Measurements from ENCODE around the gene APOL4.
A peak's percentile ranks its signal among the peaks of the same experiment; 100 is the strongest.
"Not testable (repeated sequence)": the region's sequence is repeated elsewhere in the genome, so short reads cannot be mapped to it uniquely, and the experiment has no call there.

Gene APOL4

DNA sequence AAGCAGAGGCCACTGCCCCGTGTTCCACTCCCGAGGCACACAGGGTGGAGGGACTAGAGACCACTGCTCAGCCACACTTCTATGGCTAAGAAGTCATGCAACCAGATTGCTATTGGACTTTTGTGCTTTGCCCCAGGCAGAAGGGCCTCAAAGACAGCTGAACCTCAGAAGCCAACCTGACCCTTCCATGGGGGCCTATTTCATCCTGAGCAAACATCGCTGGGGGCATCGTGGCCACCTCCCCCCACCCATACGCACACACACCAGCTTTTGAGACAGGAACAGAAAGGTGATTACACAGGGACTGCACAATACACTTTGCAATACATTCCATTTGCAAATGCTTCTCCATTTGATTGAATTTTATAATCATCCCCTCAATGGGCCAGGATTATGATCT, 4.0 kb upstream of the APOL4 start:
- DNase-seq, result not testable (repeated sequence)

DNA sequence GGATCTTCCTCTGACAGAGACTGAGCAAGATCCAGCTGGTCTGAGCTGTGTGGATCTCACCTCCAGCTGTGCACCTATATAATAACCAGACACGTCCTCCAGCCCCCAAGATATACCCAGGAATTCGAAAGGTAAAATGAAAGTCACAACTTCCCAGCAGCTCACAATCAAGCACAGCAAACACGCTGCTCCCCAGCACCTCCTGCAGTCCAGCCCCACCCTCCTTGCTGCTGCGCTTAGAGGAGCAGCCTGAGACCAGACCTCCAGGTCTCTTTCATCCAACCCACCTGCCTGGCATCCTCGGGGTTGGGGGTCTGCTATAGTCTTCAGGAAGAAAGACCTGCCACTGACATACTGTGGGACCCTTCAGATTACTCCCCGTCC, 3.0 kb upstream of the APOL4 start:
- no peak for DNase-seq

DNA sequence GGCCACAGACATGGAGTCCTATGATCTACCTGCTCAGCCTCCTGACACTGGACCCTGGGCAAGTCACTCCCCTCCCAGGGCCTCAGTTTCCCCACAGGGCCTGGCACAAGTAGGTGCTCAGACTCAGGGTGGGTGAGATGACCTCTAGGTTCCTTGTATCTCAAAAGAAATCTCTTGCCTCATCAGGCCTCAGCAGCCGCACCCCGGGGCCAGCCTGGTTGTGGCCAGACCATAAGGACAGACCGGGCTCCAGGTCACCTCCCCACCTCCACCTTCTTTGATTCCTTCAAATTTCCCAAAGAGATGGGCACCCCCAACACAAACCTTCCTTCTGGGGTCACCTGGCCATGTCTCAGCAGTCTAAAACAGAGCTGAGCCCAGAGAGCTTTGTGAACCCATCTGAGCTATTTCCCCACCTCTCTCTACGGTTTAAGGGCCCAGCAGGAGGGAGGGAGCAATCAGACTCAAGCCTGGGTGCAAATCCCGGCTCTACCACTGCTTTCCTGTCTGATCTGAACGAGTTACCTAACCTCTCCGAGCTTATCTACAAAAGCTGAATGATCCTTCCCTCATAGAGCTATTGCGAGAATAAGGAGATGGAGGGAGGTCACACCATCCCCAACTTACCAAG, 2.5 kb upstream of the APOL4 start:
- no peak for DNase-seq

DNA sequence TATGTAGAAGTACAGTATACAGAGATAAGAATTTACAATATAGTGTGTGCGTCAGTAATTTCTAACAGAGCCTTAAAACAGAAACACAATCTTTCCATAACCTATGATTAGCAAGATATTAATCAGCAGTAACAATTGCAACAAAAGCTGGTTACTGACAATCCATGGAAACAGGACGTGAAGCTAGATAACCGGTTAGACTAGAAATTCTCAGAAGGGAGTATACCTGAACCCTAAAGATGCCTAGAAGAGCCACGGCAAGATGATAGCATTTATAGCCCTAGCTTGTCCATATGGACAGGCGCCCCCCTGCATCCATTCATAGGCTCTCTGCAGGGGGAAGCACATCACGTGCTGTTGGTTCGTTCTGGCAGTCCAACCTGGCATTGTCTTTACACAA, 1.8 kb upstream of the APOL4 start:
- not testable (repeated sequence) for DNase-seq

DNA sequence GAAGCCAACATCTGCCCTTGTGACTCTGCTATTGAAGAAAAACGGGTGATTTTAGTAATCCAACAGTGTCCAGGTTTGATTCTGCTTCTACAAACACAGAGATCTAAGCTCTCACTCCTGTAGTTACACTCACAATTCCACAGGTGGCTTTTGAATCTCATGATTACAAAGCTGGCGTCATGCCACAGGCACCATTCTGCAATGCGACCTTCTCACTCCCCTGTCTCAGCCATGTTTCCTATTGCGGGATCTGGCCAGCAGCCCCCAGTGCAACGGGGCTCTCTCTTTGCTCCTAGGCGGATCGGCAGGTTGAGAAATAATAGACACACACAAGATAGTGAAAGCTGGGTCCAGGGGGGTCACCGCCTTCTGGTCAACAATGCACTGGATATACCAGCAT, 1.3 kb upstream of the APOL4 start:
- peak; percentile 72 for DNase-seq

- not testable (repeated sequence) for DNase-seq
Observed at GRCh38 chr22:36201025-36201424, 584 bp downstream of the APOL4 start.

- DNase-seq, result no peak
Observed at GRCh38 chr22:36199001-36199551, 2.5 kb downstream of the APOL4 start.

- no peak for DNase-seq
Observed at GRCh38 chr22:36198536-36198935, 3.1 kb downstream of the APOL4 start.

DNA sequence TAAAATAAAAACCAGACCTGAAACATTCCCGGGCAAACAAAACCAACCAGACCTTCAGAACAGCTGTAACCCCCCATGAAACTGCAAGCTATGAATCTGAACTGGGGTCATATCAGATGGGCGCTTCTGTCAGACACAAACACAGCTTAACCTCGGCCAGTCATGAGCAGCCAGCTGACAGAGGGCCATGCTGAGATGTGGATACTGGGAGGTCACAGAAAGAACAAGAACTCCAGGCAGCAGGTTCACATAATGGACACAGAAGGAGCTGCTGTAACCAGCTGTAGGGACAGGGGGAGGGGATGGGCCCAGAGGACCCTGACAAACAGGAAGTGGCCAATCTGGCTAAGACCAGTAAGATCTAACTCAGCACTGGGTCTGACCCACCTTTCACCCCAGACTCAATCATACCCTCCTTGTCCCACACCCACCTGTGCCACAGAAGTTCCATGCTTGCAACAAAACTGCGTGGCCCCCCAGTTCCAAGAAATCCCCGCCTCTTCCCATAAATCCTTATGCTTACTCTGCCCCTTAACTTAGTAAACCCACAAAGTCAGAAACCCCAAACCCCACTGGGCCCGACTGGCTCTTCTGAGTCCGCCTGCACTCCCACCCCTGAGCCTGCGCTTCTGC, 4.0 kb downstream of the APOL4 start:
- DNase-seq, result peak; percentile 82

DNA sequence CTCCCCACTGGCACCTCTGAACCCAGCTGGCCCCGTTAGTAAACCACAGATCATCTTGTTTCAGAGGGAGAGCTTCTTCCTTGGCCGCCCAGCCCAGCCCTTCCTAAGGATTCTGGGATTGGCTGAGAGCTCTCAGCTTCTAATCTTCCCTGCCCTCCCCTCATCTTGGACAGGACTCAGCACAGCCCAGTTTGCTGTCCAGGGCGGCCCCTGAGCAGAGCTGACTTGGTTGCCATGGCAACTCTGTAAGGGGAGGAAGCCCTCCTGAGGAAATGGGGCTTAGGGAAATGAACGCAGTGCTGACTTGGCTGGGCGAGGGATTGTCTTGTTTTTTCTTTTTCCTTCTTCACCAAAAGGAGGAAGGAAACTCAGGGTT, 4.6 kb downstream of the APOL4 start:
- peak; percentile 63 for DNase-seq

- no peak for DNase-seq
Observed at GRCh38 chr22:36196254-36197064, 5.2 kb downstream of the APOL4 start.

- peak; percentile 63 for DNase-seq
Observed at GRCh38 chr22:36194971-36195370, 6.6 kb downstream of the APOL4 start.

GRCh38 chr22:36194385-36194784, 7.2 kb downstream of the APOL4 start:
- DNase-seq, result no peak

GRCh38 chr22:36193577-36193976, 8.0 kb downstream of the APOL4 start:
- DNase-seq, result no peak

GRCh38 chr22:36193171-36193570, 8.4 kb downstream of the APOL4 start:
- DNase-seq, result no peak

GRCh38 chr22:36192542-36192941, 9.1 kb downstream of the APOL4 start:
- no peak for DNase-seq

GRCh38 chr22:36191106-36191836, 10.3 kb downstream of the APOL4 start:
- DNase-seq, result no peak

GRCh38 chr22:36187862-36188261, 13.7 kb downstream of the APOL4 start:
- not testable (repeated sequence) for DNase-seq

DNA sequence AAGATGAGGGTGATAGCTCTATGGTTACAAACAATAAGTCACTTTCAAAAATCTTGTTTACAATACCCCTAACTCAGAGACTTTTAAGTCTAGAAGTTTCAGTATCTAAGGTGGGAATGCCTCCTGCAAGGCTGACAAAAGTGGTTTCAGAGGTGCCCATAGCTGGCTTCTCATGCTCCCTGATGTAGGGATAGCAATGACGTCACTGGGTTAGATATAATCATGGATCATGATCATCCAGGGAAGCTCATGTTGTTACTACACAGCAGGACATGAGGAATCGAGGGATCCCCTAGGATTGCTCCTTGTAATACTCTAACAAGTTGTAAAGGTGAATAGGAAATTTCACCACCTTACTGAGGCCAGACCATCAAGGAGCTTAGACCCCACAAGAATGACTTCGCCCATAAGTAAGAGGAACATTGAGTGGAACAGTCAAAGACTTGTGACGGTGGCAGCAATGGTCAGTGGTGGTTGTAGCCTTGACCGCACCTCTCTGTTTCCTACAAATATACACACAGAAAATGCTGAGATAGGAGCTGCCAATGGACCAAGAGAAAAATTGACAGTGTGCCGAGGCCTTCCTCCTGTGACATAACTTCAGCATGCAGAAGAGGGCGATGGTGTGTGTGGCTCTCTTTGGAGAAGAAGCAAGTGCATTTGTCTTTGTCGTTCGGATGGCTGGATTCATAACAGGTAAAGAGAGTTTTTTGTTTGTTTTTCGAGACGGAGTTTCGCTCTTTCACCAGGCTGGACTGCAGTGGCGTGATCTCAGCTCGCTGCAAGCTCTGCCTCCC, 15.6 kb downstream of the APOL4 start:
- no peak for DNase-seq

DNA sequence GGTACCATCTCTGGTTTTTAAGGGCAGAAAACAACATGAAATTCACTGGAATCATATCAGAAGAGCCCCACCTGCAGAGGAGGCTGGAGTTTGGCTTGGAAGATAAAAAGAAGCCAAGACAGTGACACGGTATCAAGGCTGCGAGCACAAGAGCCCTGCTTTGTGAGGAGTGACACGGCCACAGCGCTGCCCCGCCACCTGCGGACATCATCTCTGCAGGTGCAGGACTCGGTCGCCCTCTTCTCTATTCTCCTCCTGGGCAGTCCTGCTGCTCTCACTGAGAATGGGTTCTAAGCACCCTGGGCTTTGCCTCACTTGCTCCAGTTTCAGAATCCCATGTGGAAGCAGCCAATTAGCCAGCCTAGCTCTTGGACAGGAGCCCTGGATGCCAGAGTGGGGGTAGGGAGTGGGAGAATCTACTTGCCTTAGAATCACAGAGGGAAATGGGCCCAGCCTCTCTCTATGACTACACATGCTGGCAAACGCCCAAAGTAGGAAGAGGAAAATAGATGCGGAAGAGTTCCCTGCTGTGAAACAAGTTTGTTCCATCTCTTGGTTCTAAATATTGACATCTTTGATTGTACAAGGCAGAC, 17.1 kb downstream of the APOL4 start:
- peak; percentile 16 for DNase-seq

DNA sequence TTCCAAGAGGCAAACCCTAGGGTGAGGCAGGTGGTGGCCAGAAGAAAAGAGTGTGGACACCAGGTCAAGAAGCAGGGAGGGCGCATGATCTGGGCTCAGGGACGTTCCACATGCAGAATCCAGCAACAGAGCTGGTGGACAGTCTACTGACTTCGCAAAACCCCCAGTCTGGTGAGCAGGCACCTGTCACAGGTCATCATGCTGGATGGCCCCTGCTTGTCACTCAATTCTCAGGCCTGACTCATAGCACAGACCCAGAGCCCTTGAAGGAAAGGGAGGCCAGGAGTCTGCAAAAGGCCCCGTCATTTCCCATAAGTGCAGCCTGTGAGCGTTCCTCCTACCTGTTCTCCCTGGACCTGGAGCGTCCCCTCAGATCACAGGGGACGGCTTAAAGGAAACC, 18.2 kb downstream of the APOL4 start:
- DNase-seq, result no peak

GRCh38 chr22:36182857-36183256, 18.8 kb downstream of the APOL4 start:
- no peak for DNase-seq

Measured in RPMI8226 (cell line).